ENCODE measurements around the gene THOC6.
"Not testable (repeated sequence)": the region's sequence is repeated elsewhere in the genome, so short reads cannot be mapped to it uniquely, and the experiment has no call there.

THOC6 gene

DNA sequence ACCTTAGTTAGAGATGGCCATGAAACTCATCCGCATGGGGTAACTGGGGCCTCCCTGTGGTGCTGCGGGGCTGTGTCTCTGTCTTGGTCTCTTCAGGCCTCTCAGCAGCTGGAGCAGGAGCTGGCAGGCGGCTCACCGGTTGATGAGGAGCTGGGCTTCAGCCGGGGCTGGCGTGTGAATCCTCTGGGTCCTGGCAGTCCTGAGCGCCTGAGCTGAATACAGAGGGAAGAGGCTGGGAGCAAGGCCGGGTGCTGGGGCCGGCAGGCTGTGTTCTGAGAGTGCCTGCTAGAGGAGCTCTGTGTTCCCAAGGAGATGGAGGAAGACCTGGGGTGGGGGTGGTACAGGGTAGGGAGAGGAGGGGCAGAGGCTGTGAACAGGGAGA lies 31.9 kb downstream of the THOC6 start:
- not testable (repeated sequence) for DNase-seq

DNA sequence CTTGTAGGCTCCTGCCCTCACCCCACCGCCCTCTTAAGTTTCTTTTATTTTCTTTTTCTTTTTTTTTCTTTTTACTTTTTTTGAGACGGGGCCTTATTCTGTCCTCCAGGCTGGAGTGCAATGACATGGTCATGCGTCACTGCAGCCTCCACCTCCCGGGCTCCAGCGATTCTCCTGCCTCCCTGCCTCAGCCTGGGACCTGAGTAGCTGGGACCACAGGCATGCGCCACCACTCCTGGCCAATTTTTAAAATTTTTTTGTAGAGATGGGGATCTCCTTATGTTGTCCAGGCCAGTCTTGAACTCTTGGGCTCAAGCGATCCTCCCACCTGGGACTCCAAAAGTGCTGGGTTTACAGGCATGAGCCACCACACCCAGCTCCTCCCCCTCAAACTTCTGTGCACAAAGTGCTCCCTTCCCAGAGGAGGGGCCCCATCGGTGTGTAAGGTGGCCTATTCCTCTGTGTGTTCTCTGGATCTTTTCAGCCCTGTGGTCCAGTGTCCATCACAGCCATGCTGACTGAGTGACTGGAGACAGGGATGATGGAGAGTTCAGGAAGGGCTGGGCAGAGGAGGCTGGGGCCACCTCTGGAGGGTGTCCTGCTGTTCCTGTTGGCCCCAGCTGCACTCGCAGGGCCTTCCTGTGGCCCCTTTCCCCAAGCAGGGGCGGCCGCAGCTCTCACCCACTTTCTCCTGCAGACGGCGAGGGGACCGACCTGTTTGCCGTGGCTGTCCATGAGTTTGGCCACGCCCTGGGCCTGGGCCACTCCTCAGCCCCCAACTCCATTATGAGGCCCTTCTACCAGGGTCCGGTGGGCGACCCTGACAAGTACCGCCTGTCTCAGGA lies 32.7 kb downstream of the THOC6 start:
- DNase-seq = no peak

DNA sequence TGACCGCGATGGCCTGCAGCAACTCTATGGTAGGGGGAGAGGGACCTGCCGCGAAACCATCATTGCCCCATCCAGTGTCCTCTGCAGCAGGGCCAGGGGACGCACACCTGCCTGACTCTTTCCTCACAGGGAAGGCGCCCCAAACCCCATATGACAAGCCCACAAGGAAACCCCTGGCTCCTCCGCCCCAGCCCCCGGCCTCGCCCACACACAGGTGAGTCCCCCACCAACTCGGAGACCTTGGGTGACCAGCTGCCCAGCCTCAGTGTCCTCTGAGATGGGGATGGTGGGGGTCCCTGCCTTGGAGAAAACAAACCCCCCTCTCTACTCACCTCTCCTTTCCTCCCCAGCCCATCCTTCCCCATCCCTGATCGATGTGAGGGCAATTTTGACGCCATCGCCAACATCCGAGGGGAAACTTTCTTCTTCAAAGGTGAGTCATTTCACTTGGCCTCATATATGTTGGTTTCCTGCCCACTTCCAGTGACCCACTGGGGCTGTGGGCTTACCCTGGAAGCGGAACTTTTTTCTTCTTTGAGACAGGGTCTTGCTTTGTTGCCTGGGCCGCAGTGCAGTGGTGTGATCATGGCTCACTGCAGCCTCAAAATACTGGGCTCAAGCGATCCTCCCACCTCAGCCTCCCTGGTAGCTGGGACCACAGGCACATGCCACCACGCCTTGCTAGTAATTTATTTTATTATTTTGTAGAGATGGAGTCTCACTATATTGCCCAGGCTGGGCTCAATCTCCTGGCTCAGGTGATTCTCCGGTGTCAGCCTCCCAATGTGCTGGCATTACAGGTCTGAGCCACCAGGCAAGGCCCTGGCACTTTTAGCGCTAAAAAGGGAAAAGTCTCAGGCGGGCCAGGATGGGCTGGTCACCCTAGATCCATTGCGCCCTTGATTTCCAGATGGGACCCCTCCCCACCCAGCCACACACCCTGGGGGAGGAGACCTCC lies 33.6 kb downstream of the THOC6 start:
- no peak for DNase-seq

DNA sequence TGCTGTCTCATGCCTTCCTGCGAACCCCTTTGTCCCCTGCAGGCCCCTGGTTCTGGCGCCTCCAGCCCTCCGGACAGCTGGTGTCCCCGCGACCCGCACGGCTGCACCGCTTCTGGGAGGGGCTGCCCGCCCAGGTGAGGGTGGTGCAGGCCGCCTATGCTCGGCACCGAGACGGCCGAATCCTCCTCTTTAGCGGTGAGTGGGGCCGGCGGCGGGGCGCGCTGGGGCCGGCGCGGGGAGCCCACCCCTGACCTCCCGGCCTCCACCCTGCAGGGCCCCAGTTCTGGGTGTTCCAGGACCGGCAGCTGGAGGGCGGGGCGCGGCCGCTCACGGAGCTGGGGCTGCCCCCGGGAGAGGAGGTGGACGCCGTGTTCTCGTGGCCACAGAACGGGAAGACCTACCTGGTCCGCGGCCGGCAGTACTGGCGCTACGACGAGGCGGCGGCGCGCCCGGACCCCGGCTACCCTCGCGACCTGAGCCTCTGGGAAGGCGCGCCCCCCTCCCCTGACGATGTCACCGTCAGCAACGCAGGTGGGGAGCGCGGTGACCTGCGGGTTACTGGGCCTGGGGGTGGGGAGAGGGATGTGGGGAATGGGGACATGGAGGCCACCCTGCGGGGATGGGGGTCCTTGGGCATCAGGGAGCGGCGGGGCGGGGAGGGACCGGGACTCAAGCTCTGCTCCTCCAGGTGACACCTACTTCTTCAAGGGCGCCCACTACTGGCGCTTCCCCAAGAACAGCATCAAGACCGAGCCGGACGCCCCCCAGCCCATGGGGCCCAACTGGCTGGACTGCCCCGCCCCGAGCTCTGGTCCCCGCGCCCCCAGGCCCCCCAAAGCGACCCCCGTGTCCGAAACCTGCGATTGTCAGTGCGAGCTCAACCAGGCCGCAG lies 34.5 kb downstream of the THOC6 start:
- peak; percentile 29 for DNase-seq

DNA sequence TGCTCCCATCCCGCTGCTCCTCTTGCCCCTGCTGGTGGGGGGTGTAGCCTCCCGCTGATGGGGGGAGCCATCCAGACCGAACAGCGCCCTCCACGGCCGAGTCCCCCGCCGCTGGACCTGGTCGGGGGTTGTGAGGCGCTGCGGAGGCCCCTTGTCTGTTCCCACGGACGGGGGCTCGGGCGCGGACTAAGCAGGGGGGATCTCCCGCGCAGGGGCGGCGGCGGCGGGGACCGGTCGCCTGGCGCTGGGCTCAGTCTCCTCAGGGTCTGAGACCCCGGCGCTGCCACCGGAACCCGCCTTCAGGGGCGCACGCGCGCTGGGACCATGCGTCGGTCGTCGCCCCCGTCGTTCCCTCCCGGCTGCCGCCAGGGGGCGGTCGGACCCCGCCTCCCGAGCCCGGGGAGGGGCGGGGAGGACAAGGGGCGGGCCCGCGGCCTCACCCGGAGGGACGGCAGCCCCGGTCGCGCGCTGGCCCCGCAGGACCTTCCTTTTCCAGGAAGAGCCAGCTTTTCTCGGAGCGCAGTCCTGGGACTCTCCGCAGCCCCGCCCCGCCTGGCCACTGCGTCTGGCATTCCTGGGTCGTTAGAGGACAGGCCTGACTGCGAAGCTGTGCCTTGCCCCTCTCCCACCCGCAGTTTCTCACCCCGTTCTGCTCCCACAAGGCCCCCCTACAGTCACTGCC lies 35.3 kb downstream of the THOC6 start:
- DNase-seq = peak; percentile 87

DNA sequence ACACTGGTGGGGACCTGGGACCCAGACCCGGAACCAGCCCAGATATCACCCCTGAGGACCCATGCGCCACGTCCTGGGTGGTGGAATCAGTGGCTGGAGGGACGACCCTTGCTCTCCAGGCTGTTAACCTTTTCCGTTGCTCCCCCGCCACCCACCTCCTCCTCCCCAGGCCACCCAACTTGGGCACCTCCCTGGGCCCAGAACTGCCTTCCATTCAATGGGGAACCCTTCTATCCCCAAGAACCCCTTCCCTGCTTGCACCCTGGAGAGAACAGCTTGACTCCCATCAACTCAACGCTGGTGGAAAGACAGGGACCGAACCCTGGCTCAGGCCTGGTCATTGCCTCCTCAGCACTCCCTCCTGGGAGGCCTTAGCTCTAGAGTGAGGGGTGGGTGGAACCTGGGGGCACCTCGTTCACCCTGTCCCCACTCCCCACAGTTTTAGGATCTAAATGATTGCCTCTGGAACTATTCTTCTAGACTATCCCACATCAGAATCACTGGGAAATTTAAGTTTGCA lies 35.9 kb downstream of the THOC6 start:
- no peak for DNase-seq

DNA sequence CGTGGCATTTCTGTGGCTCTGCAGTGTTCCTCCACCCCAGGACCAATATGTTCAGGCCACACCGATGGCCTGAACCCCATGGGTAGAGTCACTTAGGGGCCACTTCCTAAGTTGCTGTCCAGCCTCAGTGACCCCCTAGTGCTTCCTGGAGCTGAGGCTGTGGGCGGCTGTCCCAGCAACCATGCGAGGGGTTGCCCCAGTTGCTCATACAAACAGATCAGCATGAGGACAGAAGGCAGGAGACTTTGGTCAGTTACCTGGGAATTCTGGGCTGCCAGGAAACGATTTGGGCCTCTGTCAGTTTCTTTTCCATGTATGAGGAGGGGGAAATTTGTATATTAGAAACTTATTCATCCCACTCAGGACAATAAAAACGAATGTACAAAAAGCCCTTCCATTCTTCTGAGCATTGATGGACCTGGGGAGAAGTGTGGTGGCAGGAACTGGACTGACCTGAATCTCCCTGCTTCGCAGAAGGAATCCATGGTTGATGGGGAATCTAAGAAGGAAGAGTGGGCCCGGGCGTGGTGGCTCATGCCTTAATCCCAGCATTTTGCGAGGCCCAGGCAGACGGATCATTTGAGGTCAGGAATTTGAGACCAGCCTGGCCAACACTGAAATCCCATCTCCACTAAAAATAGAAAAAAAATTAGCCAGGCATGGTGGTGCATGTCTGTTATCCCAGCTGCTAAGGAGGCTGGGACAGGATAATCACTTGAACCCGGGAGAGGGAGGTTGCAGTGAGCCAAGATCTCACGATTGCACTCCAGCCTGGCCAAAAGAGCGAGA lies 36.7 kb downstream of the THOC6 start:
- no peak for DNase-seq

DNA sequence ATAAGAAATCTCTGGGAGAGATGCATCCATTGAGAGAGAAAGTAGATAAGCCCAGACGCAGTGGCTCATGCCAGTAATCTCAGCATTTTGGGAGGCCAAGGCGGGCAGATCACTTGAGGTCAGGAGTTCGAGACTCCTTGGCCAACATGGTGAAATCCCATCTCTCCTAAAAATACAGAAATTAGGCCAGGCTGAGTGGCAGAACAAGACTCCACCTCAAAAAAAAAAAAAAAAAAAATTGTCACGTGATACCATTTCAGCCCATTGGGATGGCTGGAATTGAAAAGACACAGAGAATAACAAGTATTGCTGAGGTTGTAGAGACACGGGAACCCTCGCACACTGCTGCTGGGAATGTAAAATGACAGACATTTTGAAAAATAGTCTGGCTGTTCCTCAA lies 38.7 kb downstream of the THOC6 start:
- no peak for DNase-seq

DNA sequence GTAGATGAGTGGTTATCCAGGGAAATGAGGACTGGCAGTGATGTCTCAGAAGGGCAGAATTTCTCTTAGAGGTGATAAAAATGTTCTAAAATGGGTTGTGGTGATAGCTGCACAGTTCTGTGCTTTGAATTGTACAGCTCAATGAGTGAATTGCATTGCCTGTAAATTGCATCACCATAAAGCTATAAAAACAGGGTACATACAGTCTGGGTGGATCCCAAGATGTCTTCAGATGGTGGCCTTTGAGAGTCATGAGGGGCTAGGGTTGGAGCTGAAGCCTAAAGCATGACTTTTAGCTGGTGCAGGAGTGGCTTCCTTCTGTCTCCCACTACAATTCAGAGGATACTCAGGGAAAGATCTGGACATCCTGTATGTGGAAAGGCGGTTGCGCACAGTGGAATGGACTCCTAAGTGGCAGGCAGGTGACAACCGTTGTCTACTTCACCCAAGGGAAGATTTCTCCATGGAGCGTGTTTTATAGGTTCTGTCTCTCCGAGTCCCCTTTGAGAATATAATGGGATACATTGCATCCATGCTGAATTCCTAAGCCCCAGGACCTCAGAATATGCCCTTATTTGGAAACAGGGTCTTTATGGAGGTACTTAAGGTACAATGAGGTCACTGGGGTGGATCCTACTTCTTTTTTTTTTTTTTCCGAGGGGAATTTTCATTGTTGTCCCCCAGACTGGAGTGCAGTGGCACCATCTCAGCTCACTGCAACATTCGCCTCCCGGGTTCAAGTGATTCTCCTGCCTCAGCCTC lies 40.0 kb downstream of the THOC6 start:
- peak; percentile 9 for DNase-seq

DNA sequence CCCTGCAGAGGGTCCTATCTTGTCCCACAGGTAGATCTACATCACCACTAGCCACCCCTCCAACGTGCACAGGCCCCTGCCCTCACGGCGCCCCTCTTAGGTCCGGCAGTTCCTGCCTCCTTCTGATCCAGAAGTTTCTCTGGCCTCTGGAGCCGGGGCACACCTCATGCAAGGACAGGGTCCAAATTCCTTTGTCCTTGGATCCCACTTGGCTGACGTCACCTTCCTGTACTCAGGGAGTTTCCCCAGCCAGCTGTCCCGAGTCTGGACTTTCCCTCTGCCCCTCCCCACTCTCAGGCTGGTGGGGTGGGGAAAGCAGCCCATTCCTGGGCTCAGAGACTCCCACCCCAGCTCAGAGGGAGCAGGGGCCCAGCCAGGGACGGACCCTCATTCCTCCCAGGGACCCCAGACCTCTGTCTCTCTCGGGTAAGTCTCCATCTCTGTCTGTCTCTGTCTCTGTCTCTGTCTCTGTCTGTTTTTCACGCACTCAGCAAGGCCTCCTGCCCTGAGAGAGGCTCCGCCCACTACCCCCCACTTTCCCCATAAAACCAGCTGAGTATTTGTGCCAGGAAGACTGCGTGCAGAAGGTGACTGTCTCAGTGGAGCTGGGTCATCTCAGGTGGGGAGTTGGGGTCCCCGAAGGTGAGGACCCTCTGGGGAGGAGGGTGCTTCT lies 41.4 kb downstream of the THOC6 start, which contains the start of gene IL32:
Gene IL32, plus strand, starts transcription at position 572 of the 673 bp plus-strand sequence. CDS start 172 bp downstream, outside the sequence.
- DNase-seq = peak; percentile 78

DNA sequence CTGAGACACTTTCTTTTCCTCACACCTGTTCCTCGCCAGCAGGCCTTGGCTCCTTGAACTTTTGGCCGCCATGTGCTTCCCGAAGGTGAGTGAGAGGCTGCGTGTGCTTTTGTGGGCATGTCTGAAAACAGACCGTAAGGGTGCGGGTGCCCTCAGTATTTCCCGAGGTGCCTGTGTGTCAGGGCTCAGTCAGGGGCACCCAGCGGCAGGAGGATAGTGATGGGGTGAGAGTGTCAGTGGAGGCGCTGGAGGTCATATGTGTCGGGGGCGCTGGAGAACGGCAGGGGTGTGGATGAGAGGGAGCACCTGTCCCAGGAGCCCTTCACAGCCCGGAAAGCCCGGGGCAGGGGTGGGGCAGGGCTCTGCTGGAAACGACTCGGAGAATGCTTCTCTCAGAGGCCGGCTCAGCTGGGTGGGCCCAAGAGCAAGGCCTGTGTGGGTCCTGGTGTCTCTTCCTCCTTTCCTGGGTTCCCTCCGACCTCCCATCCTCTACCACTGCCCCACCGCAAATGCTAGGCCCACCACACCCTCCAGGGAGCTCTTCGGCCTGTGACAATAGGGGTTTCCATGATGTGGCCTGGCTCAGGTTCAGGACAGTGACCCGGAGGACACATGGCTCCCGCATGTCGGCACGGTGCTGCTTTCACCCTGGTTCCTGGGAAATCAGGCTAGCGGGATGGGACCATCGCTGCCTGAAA lies 42.1 kb downstream of the THOC6 start:
- DNase-seq = no peak

DNA sequence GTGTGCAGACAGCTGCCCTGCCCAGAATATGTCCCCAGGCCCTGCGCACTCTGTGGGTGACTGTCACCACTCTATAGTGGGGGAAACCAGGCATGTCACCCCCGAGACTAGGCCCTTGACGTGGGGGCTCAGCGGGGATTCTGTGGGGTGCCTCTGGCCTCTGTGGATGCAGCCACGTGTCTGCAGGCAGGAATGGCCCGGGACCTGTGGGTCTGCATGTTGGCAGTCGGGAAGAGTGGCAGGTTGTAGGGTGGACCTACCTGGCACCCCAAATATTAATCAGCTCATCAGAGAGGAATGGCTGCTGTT lies 42.6 kb downstream of the THOC6 start:
- DNase-seq = no peak

DNA sequence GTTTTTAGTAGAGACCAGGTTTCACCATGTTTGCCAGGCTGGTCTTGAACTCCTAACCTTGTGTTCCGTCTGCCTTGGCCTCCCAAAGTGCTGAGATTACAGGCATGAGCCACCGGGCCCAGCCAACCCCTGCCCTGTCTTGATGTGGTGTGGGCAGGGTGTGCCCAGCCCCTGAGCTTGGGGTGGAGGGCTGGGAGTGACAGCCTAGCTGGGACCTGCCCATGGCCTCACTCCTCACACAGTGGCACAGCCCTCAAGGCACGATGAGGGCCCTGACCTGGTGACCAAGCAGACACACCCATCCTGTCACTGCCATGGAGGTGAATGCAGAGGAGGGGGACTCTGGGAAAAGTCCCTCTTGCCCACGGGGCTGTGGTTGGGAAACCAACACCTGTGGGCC lies 44.7 kb downstream of the THOC6 start:
- no peak for DNase-seq

DNA sequence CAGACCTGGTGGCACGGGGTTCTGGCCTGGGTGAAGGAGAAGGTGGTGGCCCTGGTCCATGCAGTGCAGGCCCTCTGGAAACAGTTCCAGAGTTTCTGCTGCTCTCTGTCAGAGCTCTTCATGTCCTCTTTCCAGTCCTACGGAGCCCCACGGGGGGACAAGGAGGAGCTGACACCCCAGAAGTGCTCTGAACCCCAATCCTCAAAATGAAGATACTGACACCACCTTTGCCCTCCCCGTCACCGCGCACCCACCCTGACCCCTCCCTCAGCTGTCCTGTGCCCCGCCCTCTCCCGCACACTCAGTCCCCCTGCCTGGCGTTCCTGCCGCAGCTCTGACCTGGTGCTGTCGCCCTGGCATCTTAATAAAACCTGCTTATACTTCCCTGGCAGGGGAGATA lies 45.3 kb downstream of the THOC6 start:
- not testable (repeated sequence) for DNase-seq

DNA sequence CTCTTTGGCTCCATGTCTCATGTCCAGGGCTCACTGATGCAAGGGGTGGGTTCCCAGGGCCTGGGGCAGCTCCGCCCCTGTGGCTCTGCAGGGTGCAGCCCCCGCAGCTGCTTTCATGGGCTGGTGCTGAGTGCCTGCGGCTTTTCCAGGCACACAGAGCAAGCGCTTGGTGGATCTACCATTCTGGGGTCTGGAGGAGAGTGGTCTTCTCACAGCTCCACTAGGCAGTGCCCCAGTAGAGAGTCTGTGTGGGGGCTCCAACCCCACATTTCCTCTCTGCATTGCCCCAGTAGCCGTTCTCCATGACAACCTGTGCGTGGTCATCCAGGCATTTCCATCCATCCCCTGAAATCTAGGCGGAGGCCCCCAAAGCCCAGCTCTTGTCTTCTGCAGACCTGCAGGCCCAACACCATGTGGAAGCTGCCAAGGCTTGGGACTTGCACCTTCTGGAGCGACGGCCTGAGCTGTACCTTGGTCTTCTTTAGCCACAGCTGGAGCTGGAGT lies 46.8 kb downstream of the THOC6 start:
- DNase-seq = no peak

DNA sequence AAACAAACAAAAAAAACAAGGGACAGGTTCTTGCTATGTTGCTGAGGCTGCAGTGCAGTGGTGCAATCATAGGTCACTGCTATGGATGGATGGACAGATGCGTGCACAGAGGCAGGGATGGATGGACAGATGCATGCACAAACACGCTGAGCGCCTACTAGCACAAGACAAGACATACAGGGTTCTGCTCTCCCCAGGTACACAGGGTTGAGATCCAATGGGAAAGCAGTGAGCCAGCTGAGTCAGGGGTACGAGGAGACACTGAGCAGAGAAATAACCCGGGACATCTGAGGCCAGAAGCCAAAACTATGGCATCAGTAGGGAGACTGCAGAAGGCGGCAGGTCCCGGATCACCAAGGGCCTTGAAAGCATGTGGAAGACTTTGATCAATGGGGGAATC lies 47.8 kb downstream of the THOC6 start:
- DNase-seq = no peak

DNA sequence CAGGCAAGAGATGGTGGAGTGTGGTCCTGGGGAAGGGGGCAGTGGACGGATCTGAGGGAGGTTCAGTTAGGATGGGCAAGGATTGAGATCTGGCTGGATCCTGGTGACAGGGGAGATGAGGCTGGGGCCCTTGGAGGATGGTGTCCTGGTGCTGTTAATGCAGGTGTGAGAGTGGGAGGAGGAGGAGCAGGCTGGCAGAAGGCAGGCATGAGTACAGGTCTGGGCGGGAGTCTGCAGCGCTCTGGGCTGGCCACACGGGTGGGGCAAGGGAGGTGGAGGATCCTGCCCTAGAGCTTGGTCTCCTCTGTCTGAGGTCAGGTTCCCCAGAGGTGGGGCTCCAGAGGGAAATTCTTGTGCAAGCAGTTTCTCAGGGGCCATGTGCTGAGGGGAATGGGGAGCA lies 48.3 kb downstream of the THOC6 start:
- not testable (repeated sequence) for DNase-seq

DNA sequence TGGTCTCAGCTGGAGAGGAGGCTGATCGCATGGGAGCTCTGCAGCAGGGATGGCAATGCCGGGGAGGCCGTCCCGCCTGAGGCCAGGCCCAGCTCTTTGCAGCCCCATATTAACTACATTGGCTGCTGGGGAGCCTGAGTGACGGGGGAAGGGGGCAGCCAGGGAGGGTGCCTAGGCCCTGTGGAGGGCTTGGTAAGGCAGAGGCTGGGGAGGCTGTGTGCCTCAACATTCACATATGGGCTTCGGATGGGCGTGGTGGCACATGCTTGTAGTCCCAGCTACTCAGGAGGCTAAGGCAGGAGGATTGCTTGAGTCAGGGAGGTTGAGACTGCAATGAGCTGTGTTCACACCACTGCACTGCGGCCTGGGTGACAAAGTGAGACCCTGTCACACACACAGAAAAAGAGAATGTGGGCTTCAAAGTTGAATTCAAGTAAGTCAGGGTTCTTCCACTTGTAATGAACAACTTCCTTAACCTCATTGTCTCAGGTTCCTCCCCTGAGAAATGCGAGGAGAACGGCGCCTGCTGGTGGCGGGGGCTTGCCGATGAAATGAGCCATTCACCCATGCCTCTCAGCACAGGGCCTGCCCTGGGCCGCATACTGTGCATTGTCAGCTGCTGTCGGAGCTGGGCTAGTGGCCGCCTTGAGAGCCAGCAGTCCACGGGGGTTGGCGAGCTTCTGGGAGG lies 48.9 kb downstream of the THOC6 start:
- not testable (repeated sequence) for DNase-seq
